ENCODE data around the gene CORO7. TPM values are rescaled to one million over a fixed set of nuclear protein-coding genes. Genes with fewer than 3 reads are reported as not detected.

Gene CORO7
- polyA plus RNA-seq, 1 donor from 2014 or later = 108 TPM

DNA sequence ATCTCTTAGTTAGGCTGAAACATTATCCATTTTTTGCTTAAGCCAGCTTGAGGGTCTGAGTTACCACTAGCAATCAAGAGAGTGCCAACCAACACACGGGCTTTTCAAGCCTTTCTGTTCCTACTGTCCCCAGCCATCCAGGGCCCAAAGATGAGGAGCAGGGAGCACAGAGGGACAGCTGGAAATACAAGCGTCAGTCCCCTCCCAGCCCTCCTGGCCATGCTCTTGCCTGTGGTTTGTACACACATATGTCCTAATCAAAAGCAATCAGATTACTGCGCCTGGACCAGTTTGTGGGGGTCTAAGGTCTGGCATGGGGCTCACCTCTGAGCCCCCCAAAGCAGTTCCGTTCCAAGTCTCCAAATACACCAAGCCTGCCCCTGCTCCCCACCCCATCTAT, 3.5 kb downstream of the CORO7 start:
- Mint-ChIP-seq H3K27ac (peak overlapping the region in 2 of 3 donors; percentile 46 to 75), H3K9me3 (no peaks in the 10 kb centered on the region), H3K4me3 (peak overlapping the region in 1 of 4 donors; percentile 32), H3K4me1 (peaks cover 13 to 35% (median 31%) of the 10 kb centered on the region in 3 donors), H3K36me3 (no peaks in the 10 kb centered on the region), H3K27me3 (no peaks in the 10 kb centered on the region)

GRCh38 chr16:4412159-4412558, 4.2 kb downstream of the CORO7 start:
- H3K4me1 Mint-ChIP-seq = peaks cover 13 to 34% (median 31%) of the 10 kb centered on the region in 3 donors
- H3K27ac Mint-ChIP-seq = peak overlapping the region in 2 of 3 donors; percentile 39 to 75
- H3K36me3 Mint-ChIP-seq = no peaks in the 10 kb centered on the region
- no peaks in the 10 kb centered on the region for H3K9me3 Mint-ChIP-seq
- peak overlapping the region in 1 of 4 donors; percentile 41 for H3K4me3 Mint-ChIP-seq
- H3K27me3 Mint-ChIP-seq = no peaks in the 10 kb centered on the region

DNA sequence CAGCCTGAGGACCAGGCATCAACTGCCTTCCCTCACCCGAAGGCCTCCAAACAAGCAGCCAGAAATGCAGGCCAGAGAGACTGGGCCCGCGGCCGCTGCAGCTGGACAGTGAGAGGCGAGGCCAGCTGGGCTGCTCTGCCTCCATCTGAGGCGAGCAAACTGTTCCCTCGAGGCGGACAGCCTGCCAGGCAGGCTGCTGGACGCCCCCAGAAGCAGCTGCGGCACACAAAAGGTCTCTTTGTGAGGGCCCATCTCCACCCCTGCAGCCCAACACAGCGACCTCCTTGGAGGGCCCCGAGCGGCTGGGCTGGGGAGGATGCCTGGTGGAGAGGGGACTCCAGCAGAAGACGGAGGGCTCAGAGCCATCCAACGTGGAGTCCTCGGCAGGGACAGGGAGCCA, 4.7 kb downstream of the CORO7 start:
- Mint-ChIP-seq H3K4me3 (no peak overlapping the region), H3K27me3 (no peaks in the 10 kb centered on the region), H3K27ac (peak overlapping the region in 1 of 3 donors; percentile 87), H3K4me1 (peaks cover 13 to 31% (median 31%) of the 10 kb centered on the region in 3 donors), H3K9me3 (no peaks in the 10 kb centered on the region), H3K36me3 (no peaks in the 10 kb centered on the region)

DNA sequence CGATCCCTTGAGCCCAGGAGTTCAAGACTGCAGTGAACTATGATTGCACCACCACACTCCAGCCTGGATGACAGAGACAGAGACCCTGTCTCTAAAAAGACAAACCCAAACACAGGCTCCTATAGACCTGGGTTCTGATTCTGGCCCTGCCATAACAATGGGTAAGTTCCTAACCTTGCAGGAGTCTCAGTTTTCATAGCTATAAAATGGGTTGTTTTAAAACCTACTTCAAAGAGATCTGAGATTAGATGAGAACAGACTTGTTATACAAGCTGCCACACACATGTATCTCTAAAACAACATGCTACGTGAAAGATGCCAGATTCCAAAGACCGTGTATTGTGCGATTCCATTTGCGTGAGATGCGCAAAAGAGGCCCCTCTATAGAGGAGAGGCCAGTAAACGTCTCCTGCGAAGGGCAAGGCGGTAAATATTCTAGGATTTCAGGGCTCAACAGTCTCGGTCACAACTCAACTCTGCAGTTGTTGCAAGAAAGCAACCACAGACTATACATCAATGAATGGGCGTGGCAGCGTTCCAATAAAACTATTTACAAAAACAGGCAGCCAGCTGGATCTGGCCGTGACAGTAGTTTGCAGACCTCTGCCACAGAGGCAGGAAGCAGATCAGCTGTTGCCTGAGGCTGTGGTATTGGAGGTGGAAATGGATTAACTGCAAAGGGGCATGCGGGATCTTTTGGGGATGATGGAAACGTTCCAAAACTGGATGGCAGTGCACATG, 5.9 kb downstream of the CORO7 start:
- Mint-ChIP-seq H3K9me3 (no peaks in the 10 kb centered on the region), H3K27ac (peak overlapping the region; percentile 31 to 87 (median 78)), H3K4me1 (peaks cover 12 to 30% (median 29%) of the 10 kb centered on the region in 3 donors), H3K36me3 (peaks cover 2% of the 10 kb centered on the region), H3K4me3 (peak overlapping the region in 1 of 4 donors; percentile 61), H3K27me3 (no peaks in the 10 kb centered on the region)

DNA sequence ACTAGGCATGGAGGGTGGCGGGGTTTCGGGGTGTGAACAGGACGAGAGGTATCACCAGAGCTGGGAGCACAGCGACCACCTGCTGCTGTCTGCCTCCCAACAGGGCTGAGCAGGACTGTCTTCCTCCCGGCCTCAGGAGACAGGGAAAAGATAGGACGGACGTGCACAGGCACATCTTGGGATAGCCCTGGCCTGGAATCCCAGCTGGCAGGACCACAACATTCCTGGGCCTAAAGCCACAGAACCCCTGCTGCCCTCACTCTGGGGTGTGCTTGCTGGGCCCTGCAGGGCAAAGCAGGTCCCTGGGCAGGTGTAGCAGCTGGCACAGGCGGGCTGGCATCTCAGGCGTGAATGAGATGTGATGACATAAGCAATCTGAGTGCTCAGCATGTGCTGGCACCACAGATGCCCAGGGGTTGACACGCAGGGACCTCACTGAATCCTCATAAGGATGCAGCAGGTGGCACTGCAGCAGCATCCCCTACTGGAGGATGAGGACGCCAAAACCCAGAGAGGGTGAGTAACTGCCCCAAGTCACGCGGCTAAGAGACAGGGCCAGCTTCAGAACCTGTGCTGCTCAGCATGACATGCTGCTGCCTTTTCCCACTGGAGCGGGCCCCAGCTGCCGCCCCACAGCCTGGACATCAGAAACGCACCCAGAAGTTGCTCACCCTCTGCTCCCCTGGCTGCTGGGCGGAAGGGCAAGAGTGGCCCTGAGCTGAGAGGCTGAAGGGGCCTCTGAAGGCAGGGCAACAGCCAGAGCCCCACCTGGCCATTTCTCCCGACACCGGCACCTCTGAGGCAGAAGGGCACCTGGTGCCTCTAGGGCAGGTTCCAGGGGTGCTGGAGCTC, 7.1 kb downstream of the CORO7 start:
- Mint-ChIP-seq H3K27me3 (no peaks in the 10 kb centered on the region), H3K9me3 (no peaks in the 10 kb centered on the region), H3K27ac (peak overlapping the region; percentile 57 to 86 (median 71)), H3K4me3 (peak overlapping the region in 1 of 4 donors; percentile 61), H3K36me3 (peaks cover 2% of the 10 kb centered on the region), H3K4me1 (peaks cover 10 to 23% (median 23%) of the 10 kb centered on the region in 3 donors)

GRCh38 chr16:4408323-4408690, 8.1 kb downstream of the CORO7 start:
- H3K36me3 Mint-ChIP-seq = peaks cover 2% of the 10 kb centered on the region
- H3K27me3 Mint-ChIP-seq = no peaks in the 10 kb centered on the region
- peak overlapping the region in 1 of 3 donors; percentile 94 for H3K27ac Mint-ChIP-seq
- H3K9me3 Mint-ChIP-seq = no peaks in the 10 kb centered on the region
- H3K4me1 Mint-ChIP-seq = peaks cover 12 to 20% (median 18%) of the 10 kb centered on the region in 3 donors
- H3K4me3 Mint-ChIP-seq = peak overlapping the region in 1 of 4 donors; percentile 53

GRCh38 chr16:4407543-4408322, 8.7 kb downstream of the CORO7 start:
- Mint-ChIP-seq H3K36me3 (peaks cover 2% of the 10 kb centered on the region), H3K27me3 (no peaks in the 10 kb centered on the region), H3K4me1 (peaks cover 12 to 15% (median 14%) of the 10 kb centered on the region in 3 donors), H3K9me3 (no peaks in the 10 kb centered on the region), H3K27ac (peak overlapping the region in 1 of 3 donors; percentile 94), H3K4me3 (peak overlapping the region in 1 of 4 donors; percentile 53)

GRCh38 chr16:4404967-4405696, 11.3 kb downstream of the CORO7 start:
- Mint-ChIP-seq H3K36me3 (peaks cover 5% of the 10 kb centered on the region), H3K27me3 (no peaks in the 10 kb centered on the region), H3K27ac (peak overlapping the region; percentile 89 to 96 (median 94)), H3K4me1 (peaks cover 5 to 6% (median 5%) of the 10 kb centered on the region in 3 donors), H3K9me3 (no peaks in the 10 kb centered on the region), H3K4me3 (peak overlapping the region in 2 of 4 donors; percentile 57 to 75)

- H3K27ac Mint-ChIP-seq = peak overlapping the region; percentile 89 to 96 (median 94)
- no peaks in the 10 kb centered on the region for H3K27me3 Mint-ChIP-seq
- H3K9me3 Mint-ChIP-seq = no peaks in the 10 kb centered on the region
- peaks cover 5 to 8% (median 7%) of the 10 kb centered on the region in 3 donors for H3K4me1 Mint-ChIP-seq
- H3K36me3 Mint-ChIP-seq = peaks cover 5% of the 10 kb centered on the region
- peak overlapping the region in 3 of 4 donors; percentile 14 to 75 (median 57) for H3K4me3 Mint-ChIP-seq
These were observed 12.0 kb downstream of the CORO7 start for GRCh38 chr16:4404247-4404966.

- peaks cover 5 to 12% (median 7%) of the 10 kb centered on the region in 3 donors for H3K4me1 Mint-ChIP-seq
- H3K27ac Mint-ChIP-seq = peak overlapping the region in 2 of 3 donors; percentile 94 to 96
- peaks cover 5% of the 10 kb centered on the region for H3K36me3 Mint-ChIP-seq
- H3K27me3 Mint-ChIP-seq = no peaks in the 10 kb centered on the region
- no peaks in the 10 kb centered on the region for H3K9me3 Mint-ChIP-seq
- peak overlapping the region in 1 of 4 donors; percentile 75 for H3K4me3 Mint-ChIP-seq
These were observed 13.1 kb downstream of the CORO7 start for GRCh38 chr16:4403133-4403949.

DNA sequence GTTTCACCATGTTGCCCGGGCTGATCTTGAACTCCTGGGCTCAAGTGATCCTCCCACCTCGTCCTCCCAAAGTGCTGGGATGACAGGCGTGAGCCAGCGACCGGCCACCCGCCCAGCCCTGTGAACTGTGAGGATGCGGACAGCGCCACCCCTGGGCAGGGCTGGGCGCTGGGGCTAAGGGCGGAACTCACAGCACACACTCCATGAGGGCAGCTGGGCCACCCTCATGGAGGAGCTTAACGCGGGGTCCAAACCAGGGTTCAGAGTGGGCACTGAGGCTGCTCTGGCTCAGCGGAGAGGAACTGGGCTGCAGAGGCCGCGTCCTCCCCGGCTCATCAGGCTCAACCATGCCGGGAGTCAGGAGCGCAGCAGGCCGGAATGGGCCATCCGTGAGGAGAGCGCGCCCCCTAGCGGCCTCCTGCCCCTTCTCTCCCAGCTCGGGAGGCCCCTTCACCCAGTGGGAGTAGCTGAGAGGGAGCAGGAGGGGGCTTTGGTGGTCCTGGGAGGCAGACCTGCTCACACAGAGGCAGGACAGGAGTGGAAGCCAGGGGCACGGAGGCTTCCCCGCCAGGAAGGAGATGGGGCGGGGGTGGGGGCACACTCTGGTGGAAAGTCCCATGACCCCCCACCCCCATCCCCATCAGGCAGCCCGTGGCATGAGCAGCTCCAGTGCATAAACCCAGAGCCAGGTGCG, 13.8 kb downstream of the CORO7 start:
- Mint-ChIP-seq H3K4me3 (peak overlapping the region in 1 of 4 donors; percentile 75), H3K36me3 (peaks cover 5% of the 10 kb centered on the region)

DNA sequence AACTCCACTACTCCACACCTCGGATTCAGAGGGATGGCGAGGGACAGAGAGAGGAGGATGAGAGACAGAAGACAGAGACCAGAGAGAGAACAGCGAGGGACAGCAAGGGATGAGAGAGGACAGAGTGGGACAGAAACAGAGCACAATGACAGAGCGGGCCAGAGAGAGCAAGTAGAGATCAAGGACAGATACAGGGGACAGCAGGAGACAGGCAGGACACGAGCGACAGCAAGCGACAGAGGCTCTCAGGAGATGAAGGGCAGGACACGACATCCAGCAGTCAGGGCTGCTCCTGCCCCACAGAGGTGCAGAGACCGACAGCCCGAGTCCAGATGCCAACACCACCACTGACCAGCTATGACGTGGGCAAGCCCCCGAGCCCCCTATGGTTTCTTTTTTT, 14.9 kb downstream of the CORO7 start:
- Mint-ChIP-seq H3K36me3 (peaks cover 7% of the 10 kb centered on the region), H3K9me3 (no peaks in the 10 kb centered on the region), H3K27ac (peak overlapping the region in 2 of 3 donors; percentile 94), H3K27me3 (no peaks in the 10 kb centered on the region), H3K4me1 (peaks cover 5 to 12% (median 7%) of the 10 kb centered on the region in 3 donors), H3K4me3 (peak overlapping the region in 1 of 4 donors; percentile 72)

More for the DNA sequence above, 13.8 kb downstream of the CORO7 start:
- no peaks in the 10 kb centered on the region for H3K9me3 Mint-ChIP-seq
- H3K27me3 Mint-ChIP-seq = no peaks in the 10 kb centered on the region
- peak overlapping the region; percentile 90 to 94 (median 94) for H3K27ac Mint-ChIP-seq
- H3K4me1 Mint-ChIP-seq = peaks cover 5 to 12% (median 7%) of the 10 kb centered on the region in 3 donors

All from IgD-negative memory B cell (primary cell).